ACC112 (cell line): ENCODE measurements around the gene ST3GAL4.
"Not testable (repeated sequence)": the region's sequence is repeated elsewhere in the genome, so short reads cannot be mapped to it uniquely, and the experiment has no call there.

Source experiments
- H2AFZ ChIP-seq: fragments of 200-600 bp; sonication (generic); one replicate; pipeline ENCODE4 v1.6.0; 2017; ENCODE audit warnings: antibody characterized with exemption, low read length; ENCODE audit not compliant: unreplicated experiment
- H3K27ac ChIP-seq: fragments of 200-600 bp; sonication (generic); 2 replicates; pipeline ENCODE4 v1.5.1; 2014; ENCODE audit warnings: low read depth, mild to moderate bottlenecking, antibody characterized with exemption, low read length, moderate library complexity
- H3K27me3 ChIP-seq: fragments of 200-600 bp; sonication (generic); 2 replicates; pipeline ENCODE4 v1.6.1; 2014; ENCODE audit warnings: mild to moderate bottlenecking, antibody characterized with exemption, low read length, moderate library complexity, mixed read lengths; ENCODE audit not compliant: insufficient read depth
- H3K36me3 ChIP-seq: fragments of 200-600 bp; sonication (generic); 2 replicates; pipeline ENCODE4 v1.6.1; 2016; ENCODE audit warnings: mild to moderate bottlenecking, antibody characterized with exemption, low read length, moderate library complexity, mixed read lengths; ENCODE audit not compliant: insufficient read depth
- H3K4me1 ChIP-seq: fragments of 200-600 bp; sonication (generic); one replicate; pipeline ENCODE4 v1.6.1; 2016; ENCODE audit warnings: low read length, mixed read lengths; ENCODE audit not compliant: insufficient read depth, unreplicated experiment, control insufficient read depth
- H3K4me3 ChIP-seq: fragments of 200-600 bp; sonication (generic); 2 replicates; pipeline ENCODE4 v1.5.1; 2014; ENCODE audit warnings: mild to moderate bottlenecking, low read depth, low read length
- H3K79me2 ChIP-seq: fragments of 200-600 bp; sonication (generic); one replicate; pipeline ENCODE4 v1.6.0; 2016; ENCODE audit warnings: low read length; ENCODE audit not compliant: control insufficient read depth, unreplicated experiment, insufficient read depth

Gene ST3GAL4

GRCh38 chr11:126380909-126381308, 25.4 kb downstream of the ST3GAL4 start:
- Histone ChIP-seq H3K27me3 (no peaks in the 10 kb centered on the region), H3K36me3 (no peaks in the 10 kb centered on the region), H3K4me1 (no peaks in the 10 kb centered on the region), H3K79me2 (peaks cover 34% of the 10 kb centered on the region), H2AFZ (no peak overlapping the region), H3K4me3 (no peak overlapping the region), H3K27ac (no peak overlapping the region)

GRCh38 chr11:126381960-126382359, 26.5 kb downstream of the ST3GAL4 start:
- not testable (repeated sequence) for H3K27me3 ChIP-seq, H3K27ac ChIP-seq, H3K4me1 ChIP-seq, H3K36me3 ChIP-seq, H3K4me3 ChIP-seq, H2AFZ ChIP-seq
- H3K79me2 ChIP-seq = peaks cover 26% of the 10 kb centered on the region

- H3K36me3 ChIP-seq, H3K27me3 ChIP-seq, H3K27ac ChIP-seq, H3K4me3 ChIP-seq, H2AFZ ChIP-seq, H3K4me1 ChIP-seq: not testable (repeated sequence)
- peaks cover 29% of the 10 kb centered on the region for H3K79me2 ChIP-seq
Measured at GRCh38 chr11:126382641-126383040, 27.2 kb downstream of the ST3GAL4 start.

- Histone ChIP-seq H3K36me3 (no peaks in the 10 kb centered on the region), H3K27ac (no peak overlapping the region), H3K4me1 (no peaks in the 10 kb centered on the region), H3K79me2 (peaks cover 26% of the 10 kb centered on the region), H3K4me3 (no peak overlapping the region), H2AFZ (no peak overlapping the region), H3K27me3 (no peaks in the 10 kb centered on the region)
Measured at GRCh38 chr11:126383339-126384335, 28.2 kb downstream of the ST3GAL4 start.

GRCh38 chr11:126384449-126385070, 29.1 kb downstream of the ST3GAL4 start:
- no peak overlapping the region for H3K27ac ChIP-seq
- no peaks in the 10 kb centered on the region for H3K27me3 ChIP-seq
- H3K4me1 ChIP-seq = no peaks in the 10 kb centered on the region
- peaks cover 23% of the 10 kb centered on the region for H3K79me2 ChIP-seq
- no peak overlapping the region for H3K4me3 ChIP-seq
- no peaks in the 10 kb centered on the region for H3K36me3 ChIP-seq
- no peak overlapping the region for H2AFZ ChIP-seq

GRCh38 chr11:126385991-126386728, 30.7 kb downstream of the ST3GAL4 start:
- H3K27me3 ChIP-seq = no peaks in the 10 kb centered on the region
- no peaks in the 10 kb centered on the region for H3K36me3 ChIP-seq
- no peaks in the 10 kb centered on the region for H3K4me1 ChIP-seq
- no peak overlapping the region for H3K4me3 ChIP-seq
- H2AFZ ChIP-seq = no peak overlapping the region
- no peak overlapping the region for H3K27ac ChIP-seq
- H3K79me2 ChIP-seq = peaks cover 19% of the 10 kb centered on the region

- peaks cover 23% of the 10 kb centered on the region for H3K79me2 ChIP-seq
Measured at GRCh38 chr11:126386729-126387071, 31.2 kb downstream of the ST3GAL4 start.

GRCh38 chr11:126387857-126388256, 32.4 kb downstream of the ST3GAL4 start:
- Histone ChIP-seq H3K36me3 (no peaks in the 10 kb centered on the region), H3K27ac (no peak overlapping the region), H3K4me3 (no peak overlapping the region), H3K4me1 (no peaks in the 10 kb centered on the region), H3K27me3 (no peaks in the 10 kb centered on the region), H2AFZ (no peak overlapping the region), H3K79me2 (peaks cover 27% of the 10 kb centered on the region)

More at GRCh38 chr11:126386729-126387071, 31.2 kb downstream of the ST3GAL4 start:
- not testable (repeated sequence) for H3K4me3 ChIP-seq, H3K36me3 ChIP-seq, H3K4me1 ChIP-seq, H3K27me3 ChIP-seq, H3K27ac ChIP-seq, H2AFZ ChIP-seq

- no peaks in the 10 kb centered on the region for H3K36me3 ChIP-seq
- H2AFZ ChIP-seq = no peak overlapping the region
- H3K79me2 ChIP-seq = peaks cover 32% of the 10 kb centered on the region
- H3K4me3 ChIP-seq = no peak overlapping the region
- H3K27me3 ChIP-seq = no peaks in the 10 kb centered on the region
- peaks cover 3% of the 10 kb centered on the region for H3K4me1 ChIP-seq
- H3K27ac ChIP-seq = no peak overlapping the region
Measured at GRCh38 chr11:126390272-126390867, 34.9 kb downstream of the ST3GAL4 start.

GRCh38 chr11:126391286-126391954, 35.9 kb downstream of the ST3GAL4 start:
- Histone ChIP-seq H3K4me1 (peaks cover 3% of the 10 kb centered on the region), H3K36me3 (no peaks in the 10 kb centered on the region), H3K4me3 (no peak overlapping the region), H3K27ac (no peak overlapping the region), H3K79me2 (peaks cover 32% of the 10 kb centered on the region), H2AFZ (no peak overlapping the region), H3K27me3 (no peaks in the 10 kb centered on the region)
